Fibroblast of mammary gland (primary cell): ENCODE results near the gene PSMC4.
"Not testable (repeated sequence)": the region's sequence is repeated elsewhere in the genome, so short reads cannot be mapped to it uniquely, and the experiment has no call there.

Source experiments
- DNase-seq: peaks from one replicate; pipeline ENCODE4 v3.0.0-alpha.2; 2010; ENCODE audit warnings: low read depth
- H3K4me3 ChIP-seq: 2 replicates; pipeline ENCODE4 v1.5.1; 2011; ENCODE audit warnings: low read depth, mild to moderate bottlenecking, low read length, moderate library complexity; ENCODE audit not compliant: control insufficient read depth
- CTCF ChIP-seq: conservative IDR thresholded peaks from 2 replicates; pipeline ENCODE4 v1.5.1; 2011; ENCODE audit warnings: low read depth, low read length, inconsistent platforms; ENCODE audit not compliant: control insufficient read depth, insufficient read depth

Gene PSMC4

GRCh38 chr19:39951686-39952085 is 19.3 kb upstream of the PSMC4 start:
- H3K4me3 ChIP-seq = no peak overlapping the region
- TF ChIP-seq CTCF = no peak
- DNase-seq = peak; percentile 84

DNA sequence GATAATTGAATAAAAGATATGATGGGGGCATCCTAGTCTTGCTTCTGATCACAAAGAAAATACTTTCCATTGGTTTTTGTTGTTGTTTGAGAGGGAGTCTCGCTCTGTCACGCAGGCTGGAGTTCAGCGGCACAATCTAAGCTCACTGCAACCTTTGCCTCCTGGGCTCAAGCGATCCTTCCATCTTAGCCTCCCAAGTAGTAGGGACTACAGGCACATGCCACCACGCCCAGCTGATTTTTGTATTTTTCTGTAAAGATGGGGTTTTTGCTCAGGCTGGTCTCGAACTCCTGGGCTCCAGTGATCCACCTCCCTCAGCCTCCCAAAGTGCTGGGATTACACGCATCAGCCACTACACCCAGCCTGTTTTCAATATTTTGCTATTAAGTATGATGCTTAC is 17.1 kb upstream of the PSMC4 start:
- no peak overlapping the region for H3K4me3 ChIP-seq
- DNase-seq = no peak
- TF ChIP-seq CTCF = no peak

DNA sequence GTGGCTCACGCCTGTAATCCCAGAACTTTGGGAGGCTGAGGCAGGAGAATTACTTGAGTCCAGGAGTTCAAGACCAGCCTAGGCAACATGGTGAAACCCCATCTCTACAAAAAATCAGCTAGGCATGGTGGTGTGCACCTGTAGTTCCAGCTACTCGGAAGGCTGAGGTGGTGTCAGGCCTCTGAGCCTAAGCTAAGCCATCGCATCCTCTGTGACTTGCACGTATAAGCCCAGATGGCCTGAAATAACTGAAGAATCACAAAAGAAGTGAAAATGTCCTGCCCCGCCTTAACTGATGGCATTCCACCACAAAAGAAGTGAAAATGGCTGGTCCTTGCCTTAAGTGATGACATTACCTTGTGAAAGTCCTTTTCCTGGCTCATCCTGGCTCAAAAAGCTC is 13.1 kb upstream of the PSMC4 start:
- not testable (repeated sequence) for DNase-seq, H3K4me3 ChIP-seq

- DNase-seq, H3K4me3 ChIP-seq: not testable (repeated sequence)
These were observed 12.0 kb upstream of the PSMC4 start for GRCh38 chr19:39958942-39959341.

- DNase-seq, H3K4me3 ChIP-seq: not testable (repeated sequence)
These were observed 11.6 kb upstream of the PSMC4 start for GRCh38 chr19:39959407-39959806.

- H3K4me3 ChIP-seq = no peak overlapping the region
- DNase-seq = no peak
- TF ChIP-seq CTCF = no peak
These were observed 7.1 kb upstream of the PSMC4 start for GRCh38 chr19:39963898-39964297.

DNA sequence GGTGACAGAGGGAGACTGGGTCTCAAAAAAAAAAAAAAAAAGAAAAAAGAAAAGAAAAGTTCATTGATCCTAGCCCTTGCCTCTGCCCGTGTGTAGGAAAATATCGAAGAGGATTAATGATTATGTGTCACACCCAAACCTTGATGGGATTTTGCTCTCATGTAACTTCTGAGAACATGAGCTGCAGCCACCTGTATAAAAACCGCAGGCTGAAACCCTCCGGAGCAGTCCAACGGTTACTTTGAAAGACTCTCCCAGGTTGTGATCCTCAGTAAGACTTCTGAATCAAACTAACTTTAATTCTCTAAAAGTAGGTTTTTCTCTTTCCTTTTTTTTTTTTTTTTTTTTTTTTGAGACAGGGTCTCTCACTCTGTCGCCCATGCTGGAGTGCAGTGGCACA is 4.3 kb upstream of the PSMC4 start:
- H3K4me3 ChIP-seq = no peak overlapping the region
- no peak for DNase-seq
- no peak for TF ChIP-seq CTCF

GRCh38 chr19:39967561-39967960 is 3.4 kb upstream of the PSMC4 start:
- DNase-seq = no peak
- H3K4me3 ChIP-seq = no peak overlapping the region
- TF ChIP-seq CTCF = no peak

GRCh38 chr19:39968789-39969188 is 2.2 kb upstream of the PSMC4 start:
- TF ChIP-seq CTCF = no peak
- no peak for DNase-seq
- H3K4me3 ChIP-seq = no peak overlapping the region
